Activated naive CD8-positive, alpha-beta T cell treated with anti-CD3 and anti-CD28 coated beads, Interleukin-2, amount 10 ng/mL, durations not matched to agents 7 days and 5 days (primary cell): ENCODE data around the gene CEP104. TPM values are rescaled to one million over a fixed set of nuclear protein-coding genes. Genes with fewer than 3 reads are reported as not detected.

Experiments
- ATAC-seq: fragments of 150-1000 bp; cut with Tn5 transposase; one replicate; pipeline ENCODE4 v1.10.0; 2021; ENCODE audit warnings: low read depth, moderate library complexity
- POLR2A ChIA-PET: fragments of 350-600 bp; sonication (Branson Sonifier 250); formaldehyde crosslinking; loops from one replicate; lab custom pipeline; 2021; ENCODE audit warnings: antibody characterized with exemption; lab: Charles Lee
- DNase-seq: peaks from one replicate; pipeline ENCODE4 v3.0.0; 2021
- H3K27ac Mint-ChIP-seq: one replicate; pipeline ENCODE4 v1.8.0; 2022; ENCODE audit warnings: mild to moderate bottlenecking, mixed read lengths
- H3K27me3 Mint-ChIP-seq: one replicate; pipeline ENCODE4 v1.8.0; 2022; ENCODE audit warnings: mild to moderate bottlenecking, moderate library complexity, mixed read lengths
- H3K36me3 Mint-ChIP-seq: one replicate; pipeline ENCODE4 v1.8.0; 2021; ENCODE audit warnings: mild to moderate bottlenecking, mixed read lengths
- H3K4me1 Mint-ChIP-seq: one replicate; pipeline ENCODE4 v1.8.0; 2021; ENCODE audit warnings: mixed read lengths
- H3K4me3 Mint-ChIP-seq: one replicate; pipeline ENCODE4 v1.8.0; 2022; ENCODE audit warnings: mild to moderate bottlenecking, moderate library complexity, mixed read lengths
- H3K9me3 Mint-ChIP-seq: one replicate; pipeline ENCODE4 v1.8.0; 2021; ENCODE audit warnings: mixed read lengths
- total RNA-seq, 2 experiments: library from RNA; stranded (reverse); gene quantifications; one replicate each; pipeline ENCODE4 v1.2.3, GENCODE V29; 2021

CEP104 gene
- total RNA-seq, result 10 to 100 TPM; 44.6 to 46.9 TPM

DNA sequence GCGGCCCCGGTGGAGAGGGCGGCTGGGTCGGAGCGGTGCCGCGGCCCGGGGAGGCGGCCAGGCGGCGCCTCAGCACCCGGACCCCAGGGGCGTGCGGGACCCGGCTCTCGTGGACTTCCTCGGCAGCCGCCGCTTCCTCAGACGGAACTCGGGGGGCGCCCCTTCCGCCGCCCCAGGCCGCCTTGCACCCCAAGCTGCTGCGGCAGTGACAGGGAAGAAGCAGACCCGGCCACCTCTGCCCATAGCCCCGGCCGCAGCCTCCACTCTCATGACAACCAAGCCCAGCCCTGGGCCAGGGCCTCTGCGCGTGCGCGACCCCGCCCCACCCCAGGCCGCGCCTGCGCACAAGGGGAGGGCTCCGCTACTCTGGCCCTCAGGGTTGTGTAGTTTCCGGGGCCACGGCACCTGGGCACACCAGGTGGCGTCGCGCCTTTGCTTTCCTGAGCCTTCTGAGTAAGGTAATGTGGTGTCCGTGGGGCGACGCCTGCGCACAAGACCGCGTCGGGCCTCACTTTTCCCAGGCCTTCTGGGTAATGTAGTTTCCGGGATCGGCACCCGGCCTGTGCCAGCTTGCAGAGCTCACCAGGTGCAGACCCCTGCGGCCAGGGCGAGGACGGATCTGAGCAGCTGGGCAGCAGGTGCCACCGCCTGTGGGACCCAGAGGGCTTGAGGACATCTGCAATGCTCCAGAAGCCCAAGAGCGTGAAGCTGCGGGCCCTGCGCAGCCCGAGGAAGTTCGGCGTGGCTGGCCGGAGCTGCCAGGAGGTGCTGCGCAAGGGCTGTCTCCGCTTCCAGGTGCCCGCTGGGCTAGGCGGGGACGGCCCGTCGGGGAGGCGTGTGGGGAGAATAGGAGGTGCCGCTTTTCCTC is at the start of gene CEP104, which contains the start of gene DFFB:
Gene CEP104 (minus strand): TSS at position 289 of the 868 bp plus-strand sequence. CDS start 4,804 bp downstream, outside the sequence.
Gene DFFB (plus strand): TSS at position 554 of the 868 bp plus-strand sequence. CDS start 128 bp downstream, at position 682.
- peak within 1 kb of the TSS; percentile 98 for H3K27ac Mint-ChIP-seq

DNA sequence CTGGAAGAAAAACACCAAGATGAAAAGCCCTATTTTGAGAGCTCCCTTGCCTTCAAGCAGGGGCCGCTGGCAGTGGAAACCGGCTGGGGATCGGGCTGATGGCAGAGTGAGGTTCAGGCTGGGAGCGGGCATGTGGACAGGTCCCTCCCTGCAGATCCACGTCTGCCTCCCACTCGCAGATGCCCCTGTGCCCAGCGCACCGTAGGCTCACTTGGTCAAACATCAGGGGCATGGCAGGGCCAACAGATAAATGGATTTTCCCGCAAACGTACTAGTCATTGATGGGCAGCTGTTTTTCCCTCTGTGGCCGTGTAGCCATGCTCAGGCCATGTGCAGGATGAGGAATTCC is 49.6 kb upstream of the CEP104 start:
- H3K4me1 Mint-ChIP-seq, result peaks cover 32% of the 10 kb centered on the region
- ATAC-seq (no peak), DNase-seq (no peak)
- H3K27ac Mint-ChIP-seq, result no peak overlapping the region
- H3K9me3 Mint-ChIP-seq, result no peaks in the 10 kb centered on the region
- H3K36me3 Mint-ChIP-seq, result no peaks in the 10 kb centered on the region
- peaks cover 6% of the 10 kb centered on the region for H3K27me3 Mint-ChIP-seq
- POLR2A ChIA-PET, result interaction anchor here (0.6 to 1.2 kb wide), 2 partner anchors 48 to 49 kb away, joined by 3 to 4 read pairs; partner anchors contain the start of genes CEP104 and DFFB
- no peak overlapping the region for H3K4me3 Mint-ChIP-seq

More for the DNA sequence above, at the start of gene CEP104, which contains the start of gene DFFB:
- Mint-ChIP-seq H3K27me3 (no peaks in the 10 kb centered on the region), H3K4me1 (peaks cover 26% of the 10 kb centered on the region), H3K9me3 (no peaks in the 10 kb centered on the region), H3K4me3 (peak within 1 kb of the TSS; percentile 98), H3K36me3 (no peaks in the 10 kb centered on the region)
- DNase-seq (peak; percentile 98), ATAC-seq (peak; percentile 99)
- POLR2A ChIA-PET, result interaction anchor here (1.0 to 5.5 kb wide), 3 partner anchors 44 to 61 kb away, joined by 3 to 64 read pairs (median 7); partner anchors contain the start of genes C1orf174 and LRRC47

GRCh38 chr1:3905953-3906671 is 49.1 kb upstream of the CEP104 start:
- Mint-ChIP-seq H3K4me3 (no peak overlapping the region), H3K27me3 (peaks cover 6% of the 10 kb centered on the region), H3K27ac (no peak overlapping the region), H3K4me1 (peaks cover 33% of the 10 kb centered on the region), H3K9me3 (no peaks in the 10 kb centered on the region), H3K36me3 (no peaks in the 10 kb centered on the region)
- POLR2A ChIA-PET, result no interaction called here
- ATAC-seq (no peak), DNase-seq (no peak)

DNA sequence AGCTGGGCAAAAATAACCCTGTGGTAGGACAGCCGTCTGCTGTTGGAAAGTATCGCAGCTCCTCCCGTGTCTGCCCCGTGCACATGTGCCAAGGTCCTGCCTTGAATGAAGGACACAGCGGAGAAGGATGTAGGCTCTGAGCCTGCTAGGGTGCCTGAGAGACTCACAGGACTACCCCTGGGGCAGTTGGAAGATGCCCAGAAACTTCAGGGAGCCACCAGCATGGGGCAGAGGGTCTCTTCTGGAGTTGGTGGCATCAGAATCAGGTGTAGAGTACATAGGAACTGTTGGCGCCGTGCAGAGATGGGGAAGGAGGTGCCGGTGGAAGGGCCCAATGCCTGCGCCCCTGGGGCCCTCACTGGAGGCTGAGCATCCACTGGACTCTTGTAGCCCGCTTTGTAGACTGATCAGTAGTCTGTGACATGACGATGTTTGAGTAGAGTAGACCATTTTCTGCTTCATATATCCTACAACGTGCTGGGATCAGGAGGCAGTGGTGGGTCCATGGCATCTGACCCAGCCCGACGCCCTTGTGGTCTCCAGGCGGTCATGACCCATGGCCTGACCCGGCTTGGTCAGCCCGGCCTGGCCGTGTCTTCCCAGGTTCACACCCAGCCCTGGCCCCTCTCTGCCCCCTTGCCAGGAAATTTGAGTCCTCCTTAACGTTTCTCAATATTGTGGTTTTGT is 48.4 kb upstream of the CEP104 start:
- Mint-ChIP-seq H3K27ac (no peak overlapping the region), H3K36me3 (no peaks in the 10 kb centered on the region), H3K27me3 (peaks cover 2% of the 10 kb centered on the region), H3K4me3 (no peak overlapping the region), H3K4me1 (peaks cover 30% of the 10 kb centered on the region), H3K9me3 (no peaks in the 10 kb centered on the region)
- POLR2A ChIA-PET, result no interaction called here
- ATAC-seq, result no peak
- DNase-seq, result no peak

DNA sequence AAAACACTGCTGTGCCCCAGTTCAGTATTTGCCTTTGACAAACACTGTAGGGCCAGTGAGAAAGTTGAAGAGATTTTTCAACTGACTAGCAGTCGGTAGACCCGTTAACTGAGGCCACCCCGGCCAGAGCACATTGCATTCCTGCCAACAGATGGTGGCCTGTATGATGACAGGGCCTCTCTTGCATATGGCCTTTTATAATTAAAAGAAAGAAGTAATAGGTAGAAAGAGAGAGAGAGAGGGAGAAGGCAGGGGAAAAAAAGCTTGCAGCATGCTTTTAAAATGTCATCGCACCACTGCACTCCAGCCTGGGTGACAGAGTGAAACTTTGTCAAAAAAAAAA is 47.8 kb upstream of the CEP104 start:
- POLR2A ChIA-PET, result interaction anchor here (6.3 kb wide), 1 partner anchor 48 kb away, joined by 64 read pairs; the partner anchor contains the start of genes CEP104 and DFFB
- peaks cover 1% of the 10 kb centered on the region for H3K36me3 Mint-ChIP-seq
- ATAC-seq (no peak), DNase-seq (no peak)
- H3K27ac Mint-ChIP-seq, result no peak overlapping the region
- H3K9me3 Mint-ChIP-seq, result no peaks in the 10 kb centered on the region
- peaks cover 30% of the 10 kb centered on the region for H3K4me1 Mint-ChIP-seq
- H3K4me3 Mint-ChIP-seq, result no peak overlapping the region
- H3K27me3 Mint-ChIP-seq, result peaks cover 2% of the 10 kb centered on the region

- Mint-ChIP-seq H3K27ac (peak overlapping the region; percentile 93), H3K9me3 (no peaks in the 10 kb centered on the region), H3K27me3 (peaks cover 2% of the 10 kb centered on the region), H3K4me3 (peak overlapping the region; percentile 97), H3K4me1 (peaks cover 33% of the 10 kb centered on the region), H3K36me3 (peaks cover 1% of the 10 kb centered on the region)
- ATAC-seq, result no peak
- POLR2A ChIA-PET, result interaction anchor here (6.3 kb wide), 1 partner anchor 47 kb away, joined by 64 read pairs; the partner anchor contains the start of genes CEP104 and DFFB
- DNase-seq, result no peak
Observed at GRCh38 chr1:3904006-3904842, 47.2 kb upstream of the CEP104 start.

- H3K9me3 Mint-ChIP-seq, result no peaks in the 10 kb centered on the region
- H3K4me1 Mint-ChIP-seq, result peaks cover 38% of the 10 kb centered on the region
- POLR2A ChIA-PET, result interaction anchor here (1.0 to 6.3 kb wide), 2 partner anchors 46 to 107 kb away, joined by 6 to 64 read pairs; partner anchors contain the start of genes CEP104, DFFB and LRRC47
Observed at GRCh38 chr1:3903141-3904005, 46.4 kb upstream of the CEP104 start.

GRCh38 chr1:3902571-3903091 is 45.6 kb upstream of the CEP104 start:
- DNase-seq, result no peak
- POLR2A ChIA-PET, result interaction anchor here (1.0 to 6.3 kb wide), 2 partner anchors 46 to 107 kb away, joined by 6 to 64 read pairs; partner anchors contain the start of genes CEP104, DFFB and LRRC47
- no peaks in the 10 kb centered on the region for H3K27me3 Mint-ChIP-seq
- peaks cover 11% of the 10 kb centered on the region for H3K36me3 Mint-ChIP-seq
- no peak for ATAC-seq
- H3K9me3 Mint-ChIP-seq, result peaks cover 3% of the 10 kb centered on the region
- H3K27ac Mint-ChIP-seq, result peak overlapping the region; percentile 93
- H3K4me1 Mint-ChIP-seq, result peaks cover 43% of the 10 kb centered on the region
- H3K4me3 Mint-ChIP-seq, result peak overlapping the region; percentile 97

More at GRCh38 chr1:3903141-3904005, 46.4 kb upstream of the CEP104 start:
- H3K36me3 Mint-ChIP-seq, result peaks cover 4% of the 10 kb centered on the region
- ATAC-seq (no peak), DNase-seq (peak; percentile 55)
- no peaks in the 10 kb centered on the region for H3K27me3 Mint-ChIP-seq
- peak overlapping the region; percentile 93 for H3K27ac Mint-ChIP-seq
- peak overlapping the region; percentile 97 for H3K4me3 Mint-ChIP-seq

DNA sequence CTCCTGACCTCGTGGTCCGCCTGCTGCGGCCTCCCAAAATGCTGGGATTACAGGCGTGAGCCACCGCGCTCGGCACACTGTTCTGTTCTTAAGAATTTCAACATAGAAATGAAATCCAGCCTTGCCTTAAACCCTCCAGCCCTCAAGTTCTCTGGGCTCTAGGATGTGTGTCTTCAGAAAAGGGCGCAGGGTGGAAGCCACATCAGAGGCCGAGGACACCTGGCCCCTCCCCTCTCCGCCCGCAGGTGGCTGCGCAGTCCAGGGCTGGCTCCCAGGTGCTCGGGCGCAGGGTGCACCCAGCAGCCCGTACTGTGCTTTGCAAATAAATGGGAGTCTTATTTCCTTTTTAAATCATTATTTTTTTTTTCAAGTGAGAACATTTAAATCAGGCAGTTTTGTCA is 45.1 kb upstream of the CEP104 start:
- no peak for ATAC-seq
- H3K9me3 Mint-ChIP-seq, result peaks cover 5% of the 10 kb centered on the region
- H3K27me3 Mint-ChIP-seq, result no peaks in the 10 kb centered on the region
- H3K27ac Mint-ChIP-seq, result peak overlapping the region; percentile 93
- POLR2A ChIA-PET, result interaction anchor here (6.3 kb wide), 1 partner anchor 45 kb away, joined by 64 read pairs; the partner anchor contains the start of genes CEP104 and DFFB
- peaks cover 42% of the 10 kb centered on the region for H3K4me1 Mint-ChIP-seq
- H3K36me3 Mint-ChIP-seq, result peaks cover 14% of the 10 kb centered on the region
- H3K4me3 Mint-ChIP-seq, result peak overlapping the region; percentile 97
- DNase-seq, result peak; percentile 59

DNA sequence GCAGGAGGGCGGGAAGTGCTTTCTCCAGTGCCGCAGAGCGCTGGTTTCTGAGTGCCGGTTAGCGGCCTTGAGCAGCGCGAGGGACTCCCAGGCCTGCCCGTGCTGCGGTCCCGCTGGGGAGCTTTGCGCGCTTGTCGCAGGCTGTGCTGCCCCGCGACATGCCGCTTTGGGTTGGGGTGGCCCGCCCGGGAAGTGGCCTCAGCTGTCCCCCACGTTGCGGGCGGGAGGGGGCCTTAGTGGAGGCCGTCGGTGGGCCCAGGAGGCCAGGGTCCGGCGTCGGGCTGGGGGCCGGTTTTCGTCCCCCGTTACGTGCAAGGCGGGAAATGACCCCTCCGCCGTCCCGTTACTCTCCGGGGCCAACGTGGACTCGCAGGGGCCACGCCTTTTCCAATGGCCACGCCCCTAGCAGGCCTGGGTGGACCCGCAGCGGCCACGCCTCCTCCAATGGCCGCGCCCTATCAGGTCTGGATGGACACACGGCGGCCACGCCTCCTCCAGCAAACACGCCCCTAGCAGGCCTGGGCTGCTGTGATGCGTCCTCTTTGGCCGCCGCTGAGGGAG is 44.0 kb upstream of the CEP104 start:
- peaks cover 47% of the 10 kb centered on the region for H3K4me1 Mint-ChIP-seq
- DNase-seq (peak; percentile 90), ATAC-seq (peak; percentile 12)
- peaks cover 5% of the 10 kb centered on the region for H3K9me3 Mint-ChIP-seq
- peak overlapping the region; percentile 93 for H3K27ac Mint-ChIP-seq
- H3K4me3 Mint-ChIP-seq, result peak overlapping the region; percentile 97
- no peaks in the 10 kb centered on the region for H3K27me3 Mint-ChIP-seq
- POLR2A ChIA-PET, result interaction anchor here (1.7 to 6.3 kb wide), 2 partner anchors 11 to 44 kb away, joined by 8 to 64 read pairs; partner anchors contain the start of genes CEP104 and DFFB
- peaks cover 14% of the 10 kb centered on the region for H3K36me3 Mint-ChIP-seq
